Muscle layer of colon (tissue), 2 donors: ENCODE data around the gene GRK4.

Experiments
- H3K27ac ChIP-seq: one replicate; pipeline ENCODE4 v1.7.0; 2013; ENCODE audit warnings: low read depth, mild to moderate bottlenecking, low read length, moderate library complexity
- H3K27me3 ChIP-seq, 2 donors: one replicate each; pipeline ENCODE4 v1.7.0; 2013; ENCODE audit warnings: low read length in 2 of 2, mild to moderate bottlenecking in 2 of 2; ENCODE audit not compliant: insufficient read depth in 2 of 2, control insufficient read depth in 1 of 2
- H3K36me3 ChIP-seq: one replicate; pipeline ENCODE4 v1.7.0; 2013; ENCODE audit warnings: mild to moderate bottlenecking, low read length; ENCODE audit not compliant: insufficient read depth
- H3K4me1 ChIP-seq: one replicate; pipeline ENCODE4 v1.7.0; 2013; ENCODE audit warnings: mild to moderate bottlenecking, low read length; ENCODE audit not compliant: insufficient read depth
- H3K4me3 ChIP-seq, 2 donors: one replicate each; pipeline ENCODE4 v1.7.0; 2013; ENCODE audit warnings: low read length in 2 of 2, low read depth in 1 of 2, mild to moderate bottlenecking in 1 of 2, moderate library complexity in 1 of 2
- H3K9ac ChIP-seq: one replicate; pipeline ENCODE4 v1.7.0; 2013; ENCODE audit warnings: low read length
- H3K9me3 ChIP-seq: one replicate; pipeline ENCODE4 v1.7.0; 2013; ENCODE audit warnings: mild to moderate bottlenecking, low read length
- donor health status: abdominal sarcoma.
- donor health status: Adenocarcinoma of cecum.

Gene GRK4

DNA sequence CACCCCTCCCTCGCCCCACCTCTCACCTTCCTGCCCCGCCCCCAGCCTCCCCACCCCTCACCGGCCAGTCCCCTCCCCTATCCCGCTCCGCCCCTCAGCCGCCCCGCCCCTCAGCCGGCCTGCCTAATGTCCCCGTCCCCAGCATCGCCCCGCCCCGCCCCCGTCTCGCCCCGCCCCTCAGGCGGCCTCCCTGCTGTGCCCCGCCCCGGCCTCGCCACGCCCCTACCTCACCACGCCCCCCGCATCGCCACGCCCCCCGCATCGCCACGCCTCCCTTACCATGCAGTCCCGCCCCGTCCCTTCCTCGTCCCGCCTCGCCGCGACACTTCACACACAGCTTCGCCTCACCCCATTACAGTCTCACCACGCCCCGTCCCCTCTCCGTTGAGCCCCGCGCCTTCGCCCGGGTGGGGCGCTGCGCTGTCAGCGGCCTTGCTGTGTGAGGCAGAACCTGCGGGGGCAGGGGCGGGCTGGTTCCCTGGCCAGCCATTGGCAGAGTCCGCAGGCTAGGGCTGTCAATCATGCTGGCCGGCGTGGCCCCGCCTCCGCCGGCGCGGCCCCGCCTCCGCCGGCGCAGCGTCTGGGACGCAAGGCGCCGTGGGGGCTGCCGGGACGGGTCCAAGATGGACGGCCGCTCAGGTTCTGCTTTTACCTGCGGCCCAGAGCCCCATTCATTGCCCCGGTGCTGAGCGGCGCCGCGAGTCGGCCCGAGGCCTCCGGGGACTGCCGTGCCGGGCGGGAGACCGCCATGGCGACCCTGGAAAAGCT lies 110.9 kb downstream of the GRK4 start, which contains the start of the genes HTT and HTT-AS:
Gene HTT, plus strand, starts transcription at position 604 of the 768 bp plus-strand sequence. Its CDS starts 145 bp downstream, at position 749.
Gene HTT-AS, minus strand, starts transcription at position 461 of the 768 bp plus-strand sequence.
- H3K36me3 ChIP-seq: no peaks in the 10 kb centered on the region
- H3K27ac ChIP-seq: peak within 1 kb of the TSS; percentile 86
- H3K9me3 ChIP-seq: no peaks in the 10 kb centered on the region
- H3K4me3 ChIP-seq: peak within 1 kb of the TSS; percentile 72 to 89
- H3K9ac ChIP-seq: peak within 1 kb of the TSS; percentile 76
- H3K4me1 ChIP-seq: peaks cover 7% of the 10 kb centered on the region
- H3K27me3 ChIP-seq: no peaks in the 10 kb centered on the region

DNA sequence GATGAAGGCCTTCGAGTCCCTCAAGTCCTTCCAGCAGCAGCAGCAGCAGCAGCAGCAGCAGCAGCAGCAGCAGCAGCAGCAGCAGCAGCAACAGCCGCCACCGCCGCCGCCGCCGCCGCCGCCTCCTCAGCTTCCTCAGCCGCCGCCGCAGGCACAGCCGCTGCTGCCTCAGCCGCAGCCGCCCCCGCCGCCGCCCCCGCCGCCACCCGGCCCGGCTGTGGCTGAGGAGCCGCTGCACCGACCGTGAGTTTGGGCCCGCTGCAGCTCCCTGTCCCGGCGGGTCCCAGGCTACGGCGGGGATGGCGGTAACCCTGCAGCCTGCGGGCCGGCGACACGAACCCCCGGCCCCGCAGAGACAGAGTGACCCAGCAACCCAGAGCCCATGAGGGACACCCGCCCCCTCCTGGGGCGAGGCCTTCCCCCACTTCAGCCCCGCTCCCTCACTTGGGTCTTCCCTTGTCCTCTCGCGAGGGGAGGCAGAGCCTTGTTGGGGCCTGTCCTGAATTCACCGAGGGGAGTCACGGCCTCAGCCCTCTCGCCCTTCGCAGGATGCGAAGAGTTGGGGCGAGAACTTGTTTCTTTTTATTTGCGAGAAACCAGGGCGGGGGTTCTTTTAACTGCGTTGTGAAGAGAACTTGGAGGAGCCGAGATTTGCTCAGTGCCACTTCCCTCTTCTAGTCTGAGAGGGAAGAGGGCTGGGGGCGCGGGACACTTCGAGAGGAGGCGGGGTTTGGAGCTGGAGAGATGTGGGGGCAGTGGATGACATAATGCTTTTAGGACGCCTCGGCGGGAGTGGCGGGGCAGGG lies 111.7 kb downstream of the GRK4 start:
- H3K27me3 ChIP-seq: no peaks in the 10 kb centered on the region
- peak overlapping the region; percentile 76 for H3K9ac ChIP-seq
- no peaks in the 10 kb centered on the region for H3K36me3 ChIP-seq
- H3K4me1 ChIP-seq: peaks cover 7% of the 10 kb centered on the region
- H3K4me3 ChIP-seq: peak overlapping the region; percentile 72 to 89
- no peaks in the 10 kb centered on the region for H3K9me3 ChIP-seq
- H3K27ac ChIP-seq: peak overlapping the region; percentile 84

DNA sequence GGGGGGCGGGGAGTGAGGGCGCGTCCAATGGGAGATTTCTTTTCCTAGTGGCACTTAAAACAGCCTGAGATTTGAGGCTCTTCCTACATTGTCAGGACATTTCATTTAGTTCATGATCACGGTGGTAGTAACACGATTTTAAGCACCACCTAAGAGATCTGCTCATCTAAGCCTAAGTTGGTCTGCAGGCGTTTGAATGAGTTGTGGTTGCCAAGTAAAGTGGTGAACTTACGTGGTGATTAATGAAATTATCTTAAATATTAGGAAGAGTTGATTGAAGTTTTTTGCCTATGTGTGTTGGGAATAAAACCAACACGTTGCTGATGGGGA lies 112.2 kb downstream of the GRK4 start:
- peaks cover 7% of the 10 kb centered on the region for H3K4me1 ChIP-seq
- no peaks in the 10 kb centered on the region for H3K36me3 ChIP-seq
- H3K9me3 ChIP-seq: no peaks in the 10 kb centered on the region
- H3K27me3 ChIP-seq: no peaks in the 10 kb centered on the region
- peak overlapping the region; percentile 82 for H3K9ac ChIP-seq
- H3K4me3 ChIP-seq: peak overlapping the region; percentile 72 to 88
- peak overlapping the region; percentile 84 for H3K27ac ChIP-seq

DNA sequence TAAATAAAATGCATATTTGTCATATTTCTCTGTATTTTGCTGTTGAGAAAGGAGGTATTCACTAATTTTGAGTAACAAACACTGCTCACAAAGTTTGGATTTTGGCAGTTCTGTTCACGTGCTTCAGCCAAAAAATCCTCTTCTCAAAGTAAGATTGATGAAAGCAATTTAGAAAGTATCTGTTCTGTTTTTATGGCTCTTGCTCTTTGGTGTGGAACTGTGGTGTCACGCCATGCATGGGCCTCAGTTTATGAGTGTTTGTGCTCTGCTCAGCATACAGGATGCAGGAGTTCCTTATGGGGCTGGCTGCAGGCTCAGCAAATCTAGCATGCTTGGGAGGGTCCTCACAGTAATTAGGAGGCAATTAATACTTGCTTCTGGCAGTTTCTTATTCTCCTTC lies 114.4 kb downstream of the GRK4 start:
- no peaks in the 10 kb centered on the region for H3K36me3 ChIP-seq

DNA sequence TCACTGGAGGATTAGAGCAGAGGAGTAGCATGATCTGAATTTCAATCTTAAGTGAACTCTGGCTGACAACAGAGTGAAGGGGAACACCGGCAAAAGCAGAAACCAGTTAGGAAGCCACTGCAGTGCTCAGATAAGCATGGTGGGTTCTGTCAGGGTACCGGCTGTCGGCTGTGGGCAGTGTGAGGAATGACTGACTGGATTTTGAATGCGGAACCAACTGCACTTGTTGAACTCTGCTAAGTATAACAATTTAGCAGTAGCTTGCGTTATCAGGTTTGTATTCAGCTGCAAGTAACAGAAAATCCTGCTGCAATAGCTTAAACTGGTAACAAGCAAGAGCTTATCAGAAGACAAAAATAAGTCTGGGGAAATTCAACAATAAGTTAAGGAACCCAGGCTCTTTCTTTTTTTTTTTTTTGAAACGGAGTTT lies 116.3 kb downstream of the GRK4 start:
- H3K4me3 ChIP-seq: no peak overlapping the region
- no peak overlapping the region for H3K27ac ChIP-seq
- H3K9me3 ChIP-seq: no peaks in the 10 kb centered on the region
- no peaks in the 10 kb centered on the region for H3K36me3 ChIP-seq
- H3K4me1 ChIP-seq: peaks cover 7% of the 10 kb centered on the region
- H3K9ac ChIP-seq: no peak overlapping the region
- no peaks in the 10 kb centered on the region for H3K27me3 ChIP-seq

More for the DNA sequence above, 114.4 kb downstream of the GRK4 start:
- H3K27me3 ChIP-seq: no peaks in the 10 kb centered on the region
- no peak overlapping the region for H3K4me3 ChIP-seq
- H3K4me1 ChIP-seq: peaks cover 7% of the 10 kb centered on the region
- H3K27ac ChIP-seq: no peak overlapping the region
- no peak overlapping the region for H3K9ac ChIP-seq
- no peaks in the 10 kb centered on the region for H3K9me3 ChIP-seq

DNA sequence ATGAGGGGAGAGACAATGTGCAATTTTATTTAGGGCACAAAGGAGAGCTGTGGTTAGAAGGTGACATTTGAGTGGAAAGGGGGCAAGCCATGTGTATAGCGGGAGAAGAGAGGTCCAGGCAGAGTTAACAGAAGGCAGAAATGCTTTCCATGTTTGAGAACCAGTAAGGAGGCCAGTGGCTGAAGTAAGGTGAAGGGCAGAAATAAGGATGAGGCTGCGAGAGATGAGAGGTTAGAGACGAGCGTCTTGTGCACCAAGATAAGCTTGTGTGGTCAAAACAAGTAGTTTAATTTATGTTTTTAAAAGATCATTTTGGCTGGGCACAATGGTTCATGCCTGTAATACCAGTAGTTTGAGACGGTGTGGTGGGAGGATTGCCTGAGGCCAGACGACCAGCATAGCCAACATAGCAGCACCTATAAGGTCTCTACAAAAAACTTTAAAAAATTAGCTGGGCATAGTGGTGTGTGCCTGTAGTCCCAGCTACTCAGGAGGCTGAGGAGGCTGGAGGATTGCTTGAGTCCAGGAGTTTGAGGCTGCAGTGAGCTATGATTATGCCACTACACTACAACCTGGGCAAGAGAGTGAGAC lies 119.6 kb downstream of the GRK4 start:
- H3K9ac ChIP-seq: no peak overlapping the region

DNA sequence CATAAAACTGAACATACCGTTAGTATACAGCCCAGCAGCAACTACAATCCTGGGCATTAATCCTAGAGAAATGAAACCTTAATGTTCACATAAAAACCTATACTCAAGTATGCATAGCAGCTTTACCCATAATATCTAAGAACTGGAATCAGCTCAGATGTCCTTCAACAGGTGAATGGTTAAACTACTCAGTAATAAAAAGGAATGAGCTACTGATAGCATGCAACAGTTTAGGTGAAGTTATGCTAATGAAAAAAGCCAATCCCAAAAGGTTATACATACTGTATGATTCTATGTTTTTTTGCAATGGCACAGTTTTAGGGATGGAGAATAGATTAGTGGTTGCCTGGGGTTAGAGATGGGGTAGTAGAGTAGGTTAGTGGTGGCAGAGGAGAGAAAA lies 120.4 kb downstream of the GRK4 start:
- Histone ChIP-seq H3K4me3 (no peak overlapping the region), H3K27me3 (no peaks in the 10 kb centered on the region), H3K9me3 (no peaks in the 10 kb centered on the region), H3K9ac (no peak overlapping the region), H3K4me1 (no peaks in the 10 kb centered on the region), H3K27ac (no peak overlapping the region), H3K36me3 (peaks cover 9% of the 10 kb centered on the region)

More for the DNA sequence above, 119.6 kb downstream of the GRK4 start:
- no peak overlapping the region for H3K27ac ChIP-seq
- no peaks in the 10 kb centered on the region for H3K4me1 ChIP-seq
- H3K36me3 ChIP-seq: peaks cover 9% of the 10 kb centered on the region
- no peaks in the 10 kb centered on the region for H3K9me3 ChIP-seq
- H3K4me3 ChIP-seq: no peak overlapping the region
- H3K27me3 ChIP-seq: no peaks in the 10 kb centered on the region

DNA sequence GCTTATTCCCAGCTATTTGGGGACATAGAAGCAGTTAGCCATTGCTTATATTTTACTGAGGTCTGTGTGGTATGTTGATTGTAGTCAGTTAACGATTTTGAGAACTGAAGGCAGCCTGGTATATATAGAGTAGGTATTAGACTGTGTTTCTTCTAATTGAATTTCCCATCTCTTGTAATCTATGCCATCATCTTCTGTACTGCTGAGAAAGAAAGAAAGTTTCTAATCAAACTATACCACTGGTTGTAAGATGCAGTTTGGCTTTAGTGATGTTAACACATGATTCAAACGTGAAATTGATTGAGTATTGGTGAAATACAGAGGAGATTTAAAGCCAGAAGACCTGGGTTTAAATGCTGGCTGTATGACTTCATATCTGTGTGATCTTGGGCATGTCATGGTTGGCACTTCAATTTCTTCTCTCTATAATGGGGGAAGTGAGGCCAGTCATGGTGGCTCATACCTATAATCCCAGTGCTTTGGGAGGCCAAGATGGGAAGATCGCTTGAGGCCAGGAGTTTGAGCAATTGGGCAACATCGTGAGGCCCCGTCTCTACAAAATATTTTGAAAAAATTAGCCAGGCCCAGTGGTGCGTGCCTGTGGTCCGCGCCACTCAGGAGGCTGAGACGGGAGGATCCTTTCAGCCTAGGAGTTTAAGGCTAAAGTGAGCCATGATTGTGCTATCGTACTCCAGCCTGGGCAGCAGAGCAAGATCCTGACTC lies 122.7 kb downstream of the GRK4 start:
- no peaks in the 10 kb centered on the region for H3K27me3 ChIP-seq
- H3K9me3 ChIP-seq: no peaks in the 10 kb centered on the region
- H3K4me3 ChIP-seq: no peak overlapping the region
- no peak overlapping the region for H3K27ac ChIP-seq
- no peak overlapping the region for H3K9ac ChIP-seq
- H3K4me1 ChIP-seq: no peaks in the 10 kb centered on the region
- peaks cover 9% of the 10 kb centered on the region for H3K36me3 ChIP-seq

DNA sequence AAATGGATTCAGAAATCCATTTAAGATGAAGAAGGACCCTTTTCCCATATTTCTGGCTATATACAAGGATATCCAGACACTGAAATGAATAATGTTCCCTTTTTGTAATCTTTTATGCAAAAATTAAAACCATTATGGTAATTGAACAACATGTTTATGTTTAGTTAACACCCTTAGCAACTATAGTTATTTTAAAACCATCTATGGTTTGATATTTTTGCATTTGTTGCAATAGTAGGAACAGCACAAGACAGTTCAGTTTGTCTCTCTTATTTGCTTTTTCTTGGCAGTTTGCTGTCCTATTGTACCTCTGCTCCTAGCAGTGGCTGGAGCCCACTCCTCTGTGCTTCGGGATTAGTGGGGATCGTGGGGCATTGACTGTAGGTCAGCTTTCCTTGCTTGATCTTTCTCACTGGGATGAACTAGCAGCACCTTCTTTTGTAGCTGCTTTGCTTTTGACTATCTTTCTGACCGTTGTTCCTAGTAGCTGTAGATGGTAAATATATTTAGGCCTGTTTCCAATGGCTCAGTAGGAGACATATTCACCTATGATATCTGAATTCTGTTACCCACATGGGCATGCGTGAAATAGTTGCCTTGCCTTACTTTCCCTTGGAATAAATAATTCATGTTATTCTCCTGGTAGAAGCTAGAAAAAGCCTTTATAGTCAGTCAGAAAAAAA lies 123.9 kb downstream of the GRK4 start:
- Histone ChIP-seq H3K27me3 (no peaks in the 10 kb centered on the region), H3K4me3 (no peak overlapping the region), H3K9me3 (no peaks in the 10 kb centered on the region), H3K27ac (no peak overlapping the region), H3K36me3 (peaks cover 9% of the 10 kb centered on the region), H3K4me1 (no peaks in the 10 kb centered on the region), H3K9ac (no peak overlapping the region)
